Astrocyte of the spinal cord (primary cell): ENCODE data around the gene PPP1CA.

Experiments used
- DNase-seq: peaks from one replicate; pipeline ENCODE4 v3.0.0; 2011; ENCODE audit warnings: low read depth, low spot score
- H3K4me3 ChIP-seq: 2 replicates; pipeline ENCODE4 v1.5.1; 2011; ENCODE audit warnings: low read depth, mild to moderate bottlenecking, low read length, moderate library complexity
- CTCF ChIP-seq: IDR thresholded peaks from 2 replicates; pipeline ENCODE4 v1.5.1; 2012; ENCODE audit warnings: low read depth, mild to moderate bottlenecking, low read length, inconsistent platforms
- in situ Hi-C: cut with HindIII; loops from 2 replicates; pipeline ENCODE4 v1.10.0; 2017; ENCODE audit warnings: low sequenced_read_pairs

Gene PPP1CA

GRCh38 chr11:67401495-67402191 is at the start of gene PPP1CA:
TSS of gene PPP1CA (minus strand) at chr11:67401858. CDS start at chr11:67401782, 76 bp downstream.
- DNase-seq, result peak; percentile 87
- TF ChIP-seq CTCF, result peak; percentile 15
- H3K4me3 ChIP-seq, result peak within 1 kb of the TSS; percentile 96
- in situ Hi-C loops, result no loop called here

- H3K4me3 ChIP-seq, result no peak overlapping the region
- in situ Hi-C loops, result no loop called here
- TF ChIP-seq CTCF, result no peak
- DNase-seq, result no peak
Measured at GRCh38 chr11:67450796-67451657, 49.4 kb upstream of the PPP1CA start.

- DNase-seq, result no peak
Measured at GRCh38 chr11:67449116-67449844, 47.6 kb upstream of the PPP1CA start.

GRCh38 chr11:67448220-67448609 is 46.6 kb upstream of the PPP1CA start:
- TF ChIP-seq CTCF, result no peak
- H3K4me3 ChIP-seq, result no peak overlapping the region
- DNase-seq, result no peak
- in situ Hi-C loops, result no loop called here

More at GRCh38 chr11:67449116-67449844, 47.6 kb upstream of the PPP1CA start:
- TF ChIP-seq CTCF, result no peak
- in situ Hi-C loops, result no loop called here
- no peak overlapping the region for H3K4me3 ChIP-seq

- TF ChIP-seq CTCF, result no peak
- in situ Hi-C loops, result no loop called here
- H3K4me3 ChIP-seq, result no peak overlapping the region
- no peak for DNase-seq
Measured at GRCh38 chr11:67445515-67445914, 43.9 kb upstream of the PPP1CA start.
